NCI-H82 treated with DMSO at 0.1 percent for 48 hours (cell line): ENCODE results near the gene CACNA2D3.

Source experiments
- DNase-seq: peaks from one replicate; lab custom pipeline; 2025; ENCODE audit not compliant: unreplicated experiment; lab: John Stamatoyannopoulos, UW

CACNA2D3 gene

GRCh38 chr3:54213907-54214306 lies 91.6 kb downstream of the CACNA2D3 start:
- DNase-seq, result no peak

- no peak for DNase-seq
These were observed 92.5 kb downstream of the CACNA2D3 start for GRCh38 chr3:54214845-54215244.

- no peak for DNase-seq
These were observed 93.2 kb downstream of the CACNA2D3 start for GRCh38 chr3:54215521-54215920.

GRCh38 chr3:54217828-54218227 lies 95.5 kb downstream of the CACNA2D3 start:
- DNase-seq, result no peak

GRCh38 chr3:54222316-54222715 lies 100.0 kb downstream of the CACNA2D3 start:
- no peak for DNase-seq

GRCh38 chr3:54223063-54223462 lies 100.7 kb downstream of the CACNA2D3 start:
- no peak for DNase-seq

GRCh38 chr3:54225841-54226528 lies 103.6 kb downstream of the CACNA2D3 start:
- DNase-seq, result no peak

GRCh38 chr3:54228806-54229205 lies 106.5 kb downstream of the CACNA2D3 start:
- DNase-seq, result no peak

GRCh38 chr3:54232618-54233017 lies 110.3 kb downstream of the CACNA2D3 start:
- no peak for DNase-seq

GRCh38 chr3:54235998-54236397 lies 113.6 kb downstream of the CACNA2D3 start:
- no peak for DNase-seq

- DNase-seq, result no peak
These were observed 114.8 kb downstream of the CACNA2D3 start for GRCh38 chr3:54237109-54237508.

- no peak for DNase-seq
These were observed 115.6 kb downstream of the CACNA2D3 start for GRCh38 chr3:54237788-54238502.

GRCh38 chr3:54240309-54240708 lies 118.0 kb downstream of the CACNA2D3 start:
- DNase-seq, result no peak

GRCh38 chr3:54243056-54243931 lies 120.9 kb downstream of the CACNA2D3 start:
- DNase-seq, result no peak

GRCh38 chr3:54243960-54244682 lies 121.8 kb downstream of the CACNA2D3 start:
- DNase-seq, result no peak

GRCh38 chr3:54251705-54252104 lies 129.4 kb downstream of the CACNA2D3 start:
- DNase-seq, result no peak

- DNase-seq, result no peak
These were observed 134.9 kb downstream of the CACNA2D3 start for GRCh38 chr3:54257125-54257720.

GRCh38 chr3:54259636-54260035 lies 137.3 kb downstream of the CACNA2D3 start:
- DNase-seq, result no peak

GRCh38 chr3:54261141-54261540 lies 138.8 kb downstream of the CACNA2D3 start:
- no peak for DNase-seq

GRCh38 chr3:54262541-54262940 lies 140.2 kb downstream of the CACNA2D3 start:
- no peak for DNase-seq

- no peak for DNase-seq
These were observed 140.6 kb downstream of the CACNA2D3 start for GRCh38 chr3:54262946-54263345.
